Activated CD8-positive, alpha-beta T cell treated with anti-CD3 and anti-CD28 coated beads for 36 hours (primary cell): ENCODE results near the gene MYL6. TPM values are rescaled to one million over a fixed set of nuclear protein-coding genes. Genes with fewer than 3 reads are reported as not detected.
A peak's percentile ranks its signal among the peaks of the same experiment; 100 is the strongest.

Experiments
- ATAC-seq: fragments of 200-7000 bp; cut with Tn5 transposase; one replicate; pipeline ENCODE4 v1.10.0; 2021; ENCODE audit warnings: mild to moderate bottlenecking, moderate library complexity
- CTCF ChIA-PET: fragments of 350-600 bp; sonication (Branson Sonifier 250); formaldehyde crosslinking; loops from one replicate; lab custom pipeline; 2021; ENCODE audit warnings: antibody characterized with exemption; lab: Charles Lee
- POLR2A ChIA-PET: fragments of 350-600 bp; sonication (Branson Sonifier 250); formaldehyde crosslinking; loops from one replicate; lab custom pipeline; 2021; ENCODE audit warnings: antibody characterized with exemption; lab: Charles Lee
- DNase-seq: peaks from one replicate; pipeline ENCODE4 v3.0.0-alpha.2; 2020
- H3K27ac Mint-ChIP-seq: one replicate; pipeline ENCODE4 v1.8.0; 2021; ENCODE audit warnings: mild to moderate bottlenecking, mixed read lengths
- H3K27me3 Mint-ChIP-seq: one replicate; pipeline ENCODE4 v1.8.0; 2021; ENCODE audit warnings: mixed read lengths
- H3K36me3 Mint-ChIP-seq: one replicate; pipeline ENCODE4 v1.8.0; 2021; ENCODE audit warnings: low read depth, mixed read lengths
- H3K4me1 Mint-ChIP-seq: one replicate; pipeline ENCODE4 v1.8.0; 2021; ENCODE audit warnings: low read depth, mixed read lengths
- H3K4me3 Mint-ChIP-seq: one replicate; pipeline ENCODE4 v1.8.0; 2021; ENCODE audit warnings: mild to moderate bottlenecking, moderate library complexity, mixed read lengths
- H3K9me3 Mint-ChIP-seq: one replicate; pipeline ENCODE4 v1.8.0; 2021; ENCODE audit warnings: mixed read lengths
- intact Hi-C: fragments of 100-400 bp; cut with micrococcal nuclease; formaldehyde crosslinking; loops from one replicate; pipeline ENCODE4 v1.10.0; 2022
- total RNA-seq, 2 experiments: library from RNA; stranded (reverse); gene quantifications; one replicate each; pipeline ENCODE4 v1.2.3, GENCODE V29; 2021
- TF ChIP-seq, protein P1 (sequence below): fragments of 200-600 bp; IDR thresholded peaks from one replicate; pipeline ENCODE4 v1.8.0; 2022; ENCODE audit warnings: antibody characterized with exemption, mild to moderate bottlenecking

The MYL6 gene
- total RNA-seq, result 100 to 1,000 TPM; 647 to 663 TPM

DNA sequence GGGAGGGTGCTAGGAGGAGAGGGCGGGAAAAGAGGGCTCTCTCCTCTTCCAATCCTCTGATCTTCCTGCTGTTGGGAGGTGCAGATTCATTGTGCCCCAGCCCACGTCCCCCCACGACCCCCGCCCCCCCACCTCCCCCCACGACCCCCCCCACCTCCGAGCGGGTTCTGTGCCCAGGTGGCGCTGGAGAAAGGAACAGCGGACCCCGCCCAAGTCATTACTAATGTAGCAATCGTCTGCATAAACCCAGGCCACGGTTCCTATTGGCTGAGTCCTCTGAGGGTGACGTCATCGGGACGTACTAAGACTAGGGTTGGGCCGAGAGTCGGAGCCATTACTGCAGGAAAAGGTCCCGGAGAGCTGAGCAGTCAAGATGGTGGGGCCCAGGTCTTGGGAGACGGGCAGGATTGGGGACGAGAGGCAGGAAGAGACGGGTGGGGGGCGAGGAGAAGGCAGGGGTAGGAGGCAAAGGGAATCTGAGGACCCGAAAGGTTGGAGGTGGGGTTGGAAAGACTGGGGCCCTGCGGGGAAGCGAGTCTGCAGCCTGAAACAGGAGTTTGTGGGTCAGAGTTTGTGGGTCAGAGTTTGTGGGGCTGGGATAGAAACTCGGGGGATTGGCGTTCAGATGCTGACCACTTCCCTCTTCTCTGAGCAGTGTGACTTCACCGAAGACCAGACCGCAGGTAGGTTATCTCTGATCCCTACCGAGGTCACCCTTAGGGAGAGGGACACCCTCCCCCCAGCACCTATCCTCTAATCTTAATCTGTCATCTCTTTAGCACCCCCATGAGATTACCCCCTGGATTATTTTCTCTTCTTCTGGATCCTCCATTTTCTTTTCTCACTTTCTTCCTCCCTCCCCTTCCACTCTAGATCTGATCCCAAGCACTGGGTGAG lies at the start of gene MYL6:
Gene MYL6 (plus strand): TSS at position 331 of the 897 bp plus-strand sequence. CDS start 43 bp downstream, at position 374.
- ATAC-seq (peak; percentile 87), DNase-seq (peak; percentile 98)
- H3K27me3 Mint-ChIP-seq, result no peaks in the 10 kb centered on the region
- H3K4me3 Mint-ChIP-seq, result peak within 1 kb of the TSS; percentile 95
- H3K27ac Mint-ChIP-seq, result peak within 1 kb of the TSS; percentile 98
- peaks cover 33% of the 10 kb centered on the region for H3K4me1 Mint-ChIP-seq
- H3K9me3 Mint-ChIP-seq, result no peaks in the 10 kb centered on the region
- ChIA-PET POLR2A (interaction anchor here (0.6 to 5.7 kb wide), 15 partner anchors 9 to 163 kb away, joined by 3 to 51 read pairs (median 5); partner anchors contain the start of genes ESYT1, SMARCC2 and ZC3H10), CTCF (interaction anchor here (1.0 to 2.8 kb wide), 8 partner anchors 11 to 40 kb away, joined by 3 to 19 read pairs (median 4); partner anchors contain the start of genes SMARCC2 and ZC3H10)
- H3K36me3 Mint-ChIP-seq, result peaks cover 55% of the 10 kb centered on the region
- intact Hi-C loops, result loop anchor here (2.0 kb wide), 1 partner anchor 29 kb away; the partner anchor contains the start of gene ESYT1
- TF ChIP-seq, protein P1, sequence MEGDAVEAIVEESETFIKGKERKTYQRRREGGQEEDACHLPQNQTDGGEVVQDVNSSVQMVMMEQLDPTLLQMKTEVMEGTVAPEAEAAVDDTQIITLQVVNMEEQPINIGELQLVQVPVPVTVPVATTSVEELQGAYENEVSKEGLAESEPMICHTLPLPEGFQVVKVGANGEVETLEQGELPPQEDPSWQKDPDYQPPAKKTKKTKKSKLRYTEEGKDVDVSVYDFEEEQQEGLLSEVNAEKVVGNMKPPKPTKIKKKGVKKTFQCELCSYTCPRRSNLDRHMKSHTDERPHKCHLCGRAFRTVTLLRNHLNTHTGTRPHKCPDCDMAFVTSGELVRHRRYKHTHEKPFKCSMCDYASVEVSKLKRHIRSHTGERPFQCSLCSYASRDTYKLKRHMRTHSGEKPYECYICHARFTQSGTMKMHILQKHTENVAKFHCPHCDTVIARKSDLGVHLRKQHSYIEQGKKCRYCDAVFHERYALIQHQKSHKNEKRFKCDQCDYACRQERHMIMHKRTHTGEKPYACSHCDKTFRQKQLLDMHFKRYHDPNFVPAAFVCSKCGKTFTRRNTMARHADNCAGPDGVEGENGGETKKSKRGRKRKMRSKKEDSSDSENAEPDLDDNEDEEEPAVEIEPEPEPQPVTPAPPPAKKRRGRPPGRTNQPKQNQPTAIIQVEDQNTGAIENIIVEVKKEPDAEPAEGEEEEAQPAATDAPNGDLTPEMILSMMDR, result no peak

DNA sequence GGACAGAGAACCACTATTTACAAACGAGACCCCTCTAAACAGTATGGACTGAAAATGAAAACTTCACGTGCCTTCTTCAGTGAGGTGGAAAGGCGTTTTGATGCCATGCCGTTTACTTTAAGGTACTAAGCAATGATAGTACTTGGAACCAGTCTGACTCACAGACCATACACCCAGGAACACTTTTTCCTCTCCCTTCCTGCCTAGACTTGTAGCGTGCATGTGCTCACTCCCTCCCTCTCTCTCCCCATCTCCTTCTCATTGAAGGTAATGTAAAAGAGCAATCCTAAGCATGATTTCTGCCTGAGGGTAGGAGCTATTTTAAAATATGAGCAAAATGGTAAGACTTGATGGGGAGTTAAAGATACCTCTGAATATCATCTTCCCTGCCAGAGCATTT lies 47.6 kb upstream of the MYL6 start:
- ChIA-PET CTCF (interaction anchor here (1.3 kb wide), 1 partner anchor 63 kb away, joined by 5 read pairs; no protein-coding TSS in a partner anchor), POLR2A (interaction anchor here (0.8 to 9.1 kb wide), 8 partner anchors 7 to 65 kb away, joined by 3 to 162 read pairs (median 4); partner anchors contain the start of genes ESYT1, RPL41 and ZC3H10)
- intact Hi-C loops, result no loop called here
- no peak for DNase-seq
- H3K4me3 Mint-ChIP-seq, result no peak overlapping the region
- H3K9me3 Mint-ChIP-seq, result no peaks in the 10 kb centered on the region
- no peak for ATAC-seq
- H3K36me3 Mint-ChIP-seq, result peaks cover 83% of the 10 kb centered on the region
- H3K27ac Mint-ChIP-seq, result peak overlapping the region; percentile 73
- TF ChIP-seq, protein P1, result no peak
- H3K4me1 Mint-ChIP-seq, result peaks cover 31% of the 10 kb centered on the region
- no peaks in the 10 kb centered on the region for H3K27me3 Mint-ChIP-seq

- ATAC-seq, result no peak
- Mint-ChIP-seq H3K4me1 (peaks cover 17% of the 10 kb centered on the region), H3K9me3 (no peaks in the 10 kb centered on the region), H3K27me3 (no peaks in the 10 kb centered on the region), H3K4me3 (no peak overlapping the region), H3K36me3 (peaks cover 72% of the 10 kb centered on the region), H3K27ac (peak overlapping the region; percentile 61)
- intact Hi-C loops, result no loop called here
- POLR2A ChIA-PET, result interaction anchor here (2.7 kb wide), 1 partner anchor 10 kb away, joined by 10 read pairs; the partner anchor contains the start of gene PA2G4
- CTCF ChIA-PET, result interaction anchor here (1.1 kb wide), 1 partner anchor 9 kb away, joined by 5 read pairs; the partner anchor contains the start of gene PA2G4
- TF ChIP-seq, protein P1, result no peak
- DNase-seq, result no peak
Observed at GRCh38 chr12:56114084-56114483, 44.1 kb upstream of the MYL6 start.

- H3K27me3 Mint-ChIP-seq, result no peaks in the 10 kb centered on the region
- CTCF ChIA-PET, result interaction anchor here (1.2 to 1.9 kb wide), 3 partner anchors 11 to 74 kb away, joined by 3 to 9 read pairs (median 8); partner anchors contain the start of genes PA2G4 and SMARCC2
- no peaks in the 10 kb centered on the region for H3K9me3 Mint-ChIP-seq
- TF ChIP-seq, protein P1, result no peak
- DNase-seq, result no peak
- peaks cover 27% of the 10 kb centered on the region for H3K4me1 Mint-ChIP-seq
- H3K27ac Mint-ChIP-seq, result peak overlapping the region; percentile 100
- ATAC-seq, result no peak
- intact Hi-C loops, result loop anchor here (5.0 kb wide), 2 partner anchors 37 to 73 kb away; partner anchors contain the start of genes MYL6B and RPS26
- peaks cover 61% of the 10 kb centered on the region for H3K36me3 Mint-ChIP-seq
- POLR2A ChIA-PET, result interaction anchor here (0.9 to 5.9 kb wide), 6 partner anchors 9 to 76 kb away, joined by 3 to 162 read pairs (median 8); partner anchors contain the start of genes ESYT1 and PA2G4
- H3K4me3 Mint-ChIP-seq, result peak overlapping the region; percentile 89
Observed at GRCh38 chr12:56115329-56115728, 42.8 kb upstream of the MYL6 start.
